Activated B cell treated with CpG ODN at 0.5 μM for 24 hours (primary cell): ENCODE data around the gene SRSF7. TPM values are rescaled to one million over a fixed set of nuclear protein-coding genes. Genes with fewer than 3 reads are reported as not detected.

ENCODE experiments used
- ATAC-seq: fragments of 200-7000 bp; cut with Tn5 transposase; one replicate; pipeline ENCODE4 v1.10.0; 2021; ENCODE audit warnings: low read depth, mild to moderate bottlenecking, moderate library complexity
- CTCF ChIA-PET: fragments of 350-600 bp; sonication (Branson Sonifier 250); formaldehyde crosslinking; loops from one replicate; lab custom pipeline; 2021; ENCODE audit warnings: antibody characterized with exemption; lab: Charles Lee
- POLR2A ChIA-PET: fragments of 350-600 bp; sonication (Branson Sonifier 250); formaldehyde crosslinking; loops from one replicate; lab custom pipeline; 2021; ENCODE audit warnings: antibody characterized with exemption; lab: Charles Lee
- DNase-seq: peaks from one replicate; pipeline ENCODE4 v3.0.0; 2022
- H3K27ac Mint-ChIP-seq: one replicate; pipeline ENCODE4 v1.8.0; 2020; ENCODE audit warnings: mixed read lengths
- H3K27me3 Mint-ChIP-seq: one replicate; pipeline ENCODE4 v1.8.0; 2021; ENCODE audit warnings: mixed read lengths
- H3K36me3 Mint-ChIP-seq: one replicate; pipeline ENCODE4 v1.8.0; 2021; ENCODE audit warnings: low read depth, mixed read lengths
- H3K4me1 Mint-ChIP-seq: one replicate; pipeline ENCODE4 v1.8.0; 2021; ENCODE audit warnings: mixed read lengths
- H3K4me3 Mint-ChIP-seq: one replicate; pipeline ENCODE4 v1.8.0; 2020; ENCODE audit warnings: mild to moderate bottlenecking, mixed read lengths
- H3K9me3 Mint-ChIP-seq: one replicate; pipeline ENCODE4 v1.8.0; 2020; ENCODE audit warnings: mixed read lengths
- CTCF ChIP-seq: fragments of 200-600 bp; IDR thresholded peaks from one replicate; pipeline ENCODE4 v1.8.0; 2022; ENCODE audit warnings: antibody characterized with exemption, mild to moderate bottlenecking
- intact Hi-C: fragments of 100-400 bp; cut with micrococcal nuclease; formaldehyde crosslinking; loops from one replicate; pipeline ENCODE4 v1.15.1; 2024
- total RNA-seq: library from RNA; stranded (reverse); gene quantifications from 2 replicates; pipeline ENCODE4 v1.2.3, GENCODE V29; 2022

SRSF7 gene
- total RNA-seq, 1 donor from 2014 or later = 247 TPM

DNA sequence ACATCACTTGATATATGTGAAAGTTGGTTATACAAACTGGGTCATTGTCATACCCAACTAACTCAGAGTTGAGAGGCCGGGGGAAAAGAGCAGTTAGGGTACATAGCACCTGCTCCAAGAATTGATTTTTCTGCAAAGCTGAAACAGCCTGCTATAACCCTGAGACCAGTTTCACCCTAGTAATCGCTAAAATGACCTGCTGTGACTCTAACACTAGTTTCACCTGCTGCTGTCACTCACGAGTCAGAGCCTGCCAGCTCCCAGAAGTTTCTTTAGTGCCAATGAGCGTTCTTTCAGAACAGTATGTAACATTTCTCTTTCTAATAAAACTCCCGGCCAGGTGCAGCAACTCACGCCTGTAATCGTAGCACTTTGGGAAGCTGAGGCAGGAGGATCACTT lies 28.0 kb downstream of the SRSF7 start:
- DNase-seq (no peak), ATAC-seq (peak; percentile 12)
- Mint-ChIP-seq H3K36me3 (peaks cover 15% of the 10 kb centered on the region), H3K27ac (peak overlapping the region; percentile 42), H3K9me3 (peaks cover 2% of the 10 kb centered on the region), H3K27me3 (no peaks in the 10 kb centered on the region), H3K4me1 (peaks cover 34% of the 10 kb centered on the region), H3K4me3 (peak overlapping the region; percentile 12)
- ChIA-PET CTCF (interaction anchor here (1.0 to 1.7 kb wide), 3 partner anchors 120 to 144 kb away, joined by 3 to 10 read pairs (median 4); no protein-coding TSS in a partner anchor), POLR2A (interaction anchor here (2.0 kb wide), 1 partner anchor 28 kb away, joined by 11 read pairs; the partner anchor contains the start of gene SRSF7)
- no peak for TF ChIP-seq CTCF
- intact Hi-C loops = loop anchor here (2.0 to 5.0 kb wide), 3 partner anchors 56 to 406 kb away; partner anchors contain the start of genes GALM and HNRNPLL

DNA sequence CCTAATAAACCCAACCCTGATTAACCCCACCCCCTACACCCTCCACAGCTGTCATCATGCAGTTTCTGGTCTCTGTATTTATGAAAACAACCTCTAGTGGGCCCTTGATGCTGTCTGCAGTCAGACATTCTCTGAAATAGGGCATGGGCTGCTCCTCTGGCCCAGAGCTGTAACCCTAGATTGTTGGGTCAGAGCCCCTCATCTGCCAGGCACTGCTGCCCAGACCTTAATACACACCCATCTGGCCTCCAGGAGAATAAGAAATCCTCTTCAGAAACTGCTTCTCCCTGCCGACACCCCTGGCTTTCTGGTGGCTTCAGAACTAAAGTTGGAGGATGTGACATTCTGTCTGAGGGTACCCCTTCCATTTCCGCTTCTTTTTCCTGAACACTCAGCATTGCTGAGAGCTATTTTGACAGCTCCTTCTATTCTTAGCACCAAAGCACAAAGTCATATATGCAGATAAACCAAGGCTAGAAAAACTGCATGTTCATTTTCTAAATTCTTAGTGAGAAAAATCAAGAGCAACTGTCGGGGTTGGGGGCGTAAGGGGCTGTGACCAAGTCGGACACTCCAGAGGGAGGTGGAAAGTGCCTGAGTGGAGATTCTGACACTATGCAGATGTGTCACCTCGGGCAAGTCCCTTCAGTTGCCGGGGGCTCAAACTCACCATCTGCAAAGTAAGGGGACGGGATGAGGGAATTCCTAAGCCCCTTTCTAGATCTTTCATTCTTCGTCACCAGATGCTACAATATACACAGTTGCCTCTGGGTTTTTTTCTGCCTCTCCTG lies 28.7 kb downstream of the SRSF7 start:
- intact Hi-C loops = loop anchor here (1.0 to 5.0 kb wide), 4 partner anchors 55 to 405 kb away; partner anchors contain the start of genes GALM and HNRNPLL
- peak overlapping the region; percentile 12 for H3K4me3 Mint-ChIP-seq
- H3K36me3 Mint-ChIP-seq = peaks cover 15% of the 10 kb centered on the region
- peaks cover 34% of the 10 kb centered on the region for H3K4me1 Mint-ChIP-seq
- ChIA-PET POLR2A (interaction anchor here (0.6 to 2.0 kb wide), 3 partner anchors 9 to 120 kb away, joined by 3 to 11 read pairs (median 6); partner anchors contain the start of genes HNRNPLL and SRSF7), CTCF (interaction anchor here (0.6 to 1.7 kb wide), 4 partner anchors 141 to 143 kb away, joined by 3 to 10 read pairs (median 4); no protein-coding TSS in a partner anchor)
- TF ChIP-seq CTCF = no peak
- DNase-seq (no peak), ATAC-seq (peak; percentile 70)
- no peaks in the 10 kb centered on the region for H3K27me3 Mint-ChIP-seq
- H3K27ac Mint-ChIP-seq = peak overlapping the region; percentile 42
- peaks cover 2% of the 10 kb centered on the region for H3K9me3 Mint-ChIP-seq

DNA sequence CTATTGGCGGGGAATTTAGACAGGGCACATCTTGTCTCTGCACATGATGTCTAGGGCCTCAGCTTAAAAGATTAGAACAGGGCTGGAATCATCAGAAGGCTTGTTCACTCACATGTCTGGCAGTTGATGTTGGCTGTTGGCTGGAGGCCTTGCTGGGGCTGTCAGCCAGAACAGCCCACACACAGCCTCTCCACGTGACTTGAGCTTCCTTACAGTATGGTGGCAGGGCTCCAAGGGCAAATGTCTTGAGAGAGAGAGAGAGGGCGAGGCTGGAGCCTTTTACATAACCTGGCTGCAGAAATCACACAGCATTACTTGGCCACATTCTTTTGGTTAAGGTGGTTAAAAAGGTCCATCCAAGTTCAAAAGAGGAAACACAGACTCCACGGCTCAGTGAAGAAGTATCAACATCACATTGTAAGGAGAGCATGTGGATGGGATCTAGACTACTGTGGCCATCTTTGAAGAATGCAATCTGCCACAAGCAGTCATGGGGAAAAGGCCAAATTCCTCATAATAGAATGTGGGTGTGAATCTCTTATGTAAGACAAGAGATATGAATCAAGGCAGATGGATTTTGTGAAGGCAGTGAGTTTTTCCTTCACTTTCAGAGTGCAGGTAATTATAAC lies 30.4 kb downstream of the SRSF7 start:
- H3K4me1 Mint-ChIP-seq = peaks cover 32% of the 10 kb centered on the region

DNA sequence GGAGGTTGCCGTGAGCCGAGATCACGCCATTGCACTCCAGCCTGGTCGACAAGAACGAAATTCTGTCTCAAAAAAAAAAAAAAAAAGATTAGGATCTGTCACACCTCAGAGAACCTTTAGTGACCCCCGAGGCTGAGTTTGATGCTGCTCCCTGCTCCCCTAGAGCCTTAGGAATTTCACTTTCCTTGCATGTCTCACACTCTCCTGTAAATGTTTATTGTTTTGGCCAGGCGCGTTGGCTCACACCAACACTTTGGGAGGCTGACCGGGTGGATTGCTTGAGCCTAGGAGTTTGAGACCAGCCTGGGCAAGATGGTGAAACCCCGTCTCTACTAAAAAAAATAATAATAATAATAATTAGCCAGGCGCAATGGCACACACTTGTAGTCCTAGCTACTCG lies 31.5 kb downstream of the SRSF7 start:
- ChIA-PET CTCF (no interaction called here), POLR2A (no interaction called here)
- Mint-ChIP-seq H3K9me3 (peaks cover 2% of the 10 kb centered on the region), H3K36me3 (peaks cover 21% of the 10 kb centered on the region), H3K4me1 (peaks cover 32% of the 10 kb centered on the region), H3K27me3 (no peaks in the 10 kb centered on the region), H3K4me3 (no peak overlapping the region), H3K27ac (no peak overlapping the region)
- ATAC-seq = no peak
- DNase-seq = no peak
- TF ChIP-seq CTCF = no peak
- intact Hi-C loops = loop anchor here (5.0 kb wide), 2 partner anchors 52 to 402 kb away; partner anchors contain the start of gene GALM

More for the DNA sequence above, 30.4 kb downstream of the SRSF7 start:
- Mint-ChIP-seq H3K4me3 (no peak overlapping the region), H3K36me3 (peaks cover 19% of the 10 kb centered on the region), H3K27ac (no peak overlapping the region), H3K27me3 (no peaks in the 10 kb centered on the region), H3K9me3 (peaks cover 2% of the 10 kb centered on the region)
- intact Hi-C loops = loop anchor here (5.0 kb wide), 2 partner anchors 53 to 403 kb away; partner anchors contain the start of gene GALM
- no peak for TF ChIP-seq CTCF
- ATAC-seq = no peak
- DNase-seq = no peak
- ChIA-PET CTCF (no interaction called here), POLR2A (no interaction called here)
